Smooth muscle cell (in vitro differentiated cells): Measurements from ENCODE around the gene GALNT10. TPM values are rescaled to one million over a fixed set of nuclear protein-coding genes. Genes with fewer than 3 reads are reported as not detected.

Source experiments
- DNase-seq: peaks from one replicate; lab custom pipeline; 2025; ENCODE audit not compliant: unreplicated experiment; lab: John Stamatoyannopoulos, UW
- H2AFZ ChIP-seq: fragments of 200-600 bp; sonication (generic); 2 replicates; pipeline ENCODE4 v1.6.0; 2016; ENCODE audit warnings: antibody characterized with exemption, low read depth, mild to moderate bottlenecking
- H3F3A ChIP-seq: fragments of 200-600 bp; sonication (generic); 2 replicates; pipeline ENCODE4 v1.6.0; 2017; ENCODE audit warnings: antibody characterized with exemption, low read depth
- H3K27ac ChIP-seq: fragments of 200-600 bp; sonication (generic); 2 replicates; pipeline ENCODE4 v1.5.1; 2016; ENCODE audit warnings: low read depth, mild to moderate bottlenecking
- H3K27me3 ChIP-seq: fragments of 200-600 bp; sonication (generic); 2 replicates; pipeline ENCODE4 v1.6.1; 2016; ENCODE audit warnings: low read depth, mild to moderate bottlenecking
- H3K36me3 ChIP-seq: fragments of 200-600 bp; sonication (generic); 2 replicates; pipeline ENCODE4 v1.5.1; 2016; ENCODE audit warnings: low read depth
- H3K4me1 ChIP-seq: fragments of 200-600 bp; sonication (generic); 2 replicates; pipeline ENCODE4 v1.5.1; 2016; ENCODE audit warnings: low read depth
- H3K4me2 ChIP-seq: fragments of 200-600 bp; sonication (generic); 2 replicates; pipeline ENCODE4 v1.6.0; 2016; ENCODE audit warnings: mild to moderate bottlenecking
- H3K4me3 ChIP-seq: fragments of 200-600 bp; sonication (generic); 2 replicates; pipeline ENCODE4 v1.5.1; 2016; ENCODE audit warnings: mild to moderate bottlenecking
- H3K79me2 ChIP-seq: fragments of 200-600 bp; sonication (generic); 2 replicates; pipeline ENCODE4 v1.6.0; 2016; ENCODE audit warnings: low read depth, mild to moderate bottlenecking
- H3K9ac ChIP-seq: fragments of 200-600 bp; sonication (generic); 2 replicates; pipeline ENCODE4 v1.6.0; 2016; ENCODE audit warnings: low read depth
- H3K9me3 ChIP-seq: fragments of 200-600 bp; sonication (generic); replicated peaks from 2 replicates; pipeline ENCODE4 v1.5.1; 2016; ENCODE audit warnings: low read depth
- H4K20me1 ChIP-seq: fragments of 200-600 bp; sonication (generic); 2 replicates; pipeline ENCODE4 v1.6.0; 2016; ENCODE audit warnings: low read depth
- CTCF ChIP-seq: fragments of 200-600 bp; sonication (generic); IDR thresholded peaks from 2 replicates; pipeline ENCODE4 v1.5.1; 2017; ENCODE audit warnings: borderline replicate concordance, mild to moderate bottlenecking, antibody characterized with exemption; ENCODE audit not compliant: insufficient read depth, poor library complexity, severe bottlenecking
- WGBS: methylation state at CpG from one replicate; pipeline ENCODE4 v1.1.7; 2016; ENCODE audit warnings: low lambda C conversion rate; 5-methylcytosine and 5-hydroxymethylcytosine counted together
- polyA plus RNA-seq: library from polyadenylated mRNA; unstranded; fragments of >200 nt; fragmentation: Nextera tagmentation; extraction: Ambion mirVana; gene quantifications from 2 replicates; pipeline ENCODE4 v1.2.1, GENCODE V29; 2016
- total RNA-seq: library from RNA; depleted of rRNA; stranded (reverse); fragments of >200 nt; gene quantifications from 2 replicates; pipeline ENCODE4 v1.2.3, GENCODE V29; 2014

The GALNT10 gene
- total and polyA plus RNA-seq, 2 experiments from 2014 or later, result 23.6 to 24.6 TPM

DNA sequence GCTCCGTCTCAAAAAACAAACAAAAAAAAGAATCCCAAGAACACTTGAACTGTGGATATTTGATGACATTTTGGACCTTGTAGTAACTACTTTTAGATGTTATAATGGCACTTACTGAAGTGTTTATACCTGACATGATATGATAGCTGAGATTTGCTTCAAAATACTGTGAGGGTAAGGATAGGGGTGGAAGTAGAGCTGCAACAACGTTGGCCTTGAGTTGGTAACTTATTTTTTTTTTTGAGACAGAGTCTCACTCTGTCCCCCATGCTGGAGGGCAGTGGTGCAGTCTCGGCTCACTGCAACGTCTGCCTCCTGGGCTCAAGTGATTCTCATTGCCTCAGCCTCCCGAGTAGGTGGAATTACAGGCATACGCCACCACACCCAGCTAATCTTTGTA is 224.6 kb downstream of the GALNT10 start:
- Histone ChIP-seq H2AFZ (no peak overlapping the region), H3F3A (no peaks in the 10 kb centered on the region), H3K9ac (no peak overlapping the region), H3K27me3 (no peaks in the 10 kb centered on the region), H4K20me1 (no peaks in the 10 kb centered on the region), H3K4me3 (no peak overlapping the region), H3K9me3 (no peaks in the 10 kb centered on the region), H3K36me3 (no peaks in the 10 kb centered on the region), H3K4me1 (no peaks in the 10 kb centered on the region), H3K79me2 (no peaks in the 10 kb centered on the region), H3K4me2 (no peak overlapping the region), H3K27ac (no peak overlapping the region)
- TF ChIP-seq CTCF, result no peak
- WGBS, result 91% methylated on average over 6 of the region's 6 CpGs
- DNase-seq, result no peak

- Histone ChIP-seq H3K9ac (no peak overlapping the region), H3K27me3 (no peaks in the 10 kb centered on the region), H3K9me3 (no peaks in the 10 kb centered on the region), H3K36me3 (no peaks in the 10 kb centered on the region), H3K4me3 (no peak overlapping the region), H3F3A (no peaks in the 10 kb centered on the region), H3K27ac (no peak overlapping the region), H3K4me2 (no peak overlapping the region), H3K79me2 (no peaks in the 10 kb centered on the region), H4K20me1 (no peaks in the 10 kb centered on the region), H3K4me1 (no peaks in the 10 kb centered on the region), H2AFZ (no peak overlapping the region)
- no peak for TF ChIP-seq CTCF
- WGBS, result 91% methylated on average over 5 of the region's 5 CpGs
- no peak for DNase-seq
These were observed 227.8 kb downstream of the GALNT10 start for GRCh38 chr5:154418344-154418820.

DNA sequence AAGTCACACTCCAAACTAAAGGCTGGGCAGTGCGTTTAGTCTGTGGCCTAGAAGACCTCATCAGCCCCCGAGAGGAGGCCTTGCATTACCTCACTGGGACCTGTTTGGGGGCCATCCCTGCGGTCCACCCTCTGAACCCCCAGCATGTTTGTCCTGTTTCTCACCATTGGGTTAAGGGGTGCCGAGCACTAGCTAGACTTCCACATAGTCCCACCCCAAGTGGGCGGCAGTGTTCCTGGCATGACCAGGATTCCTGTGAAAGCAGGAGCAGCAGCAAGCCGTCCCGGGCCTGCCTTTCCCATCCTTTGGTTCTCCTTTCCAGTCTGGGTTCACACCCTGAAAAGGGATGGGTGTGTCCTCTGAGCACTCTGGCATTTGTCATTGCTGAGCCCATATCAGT is 228.7 kb downstream of the GALNT10 start:
- Histone ChIP-seq H3K4me2 (no peak overlapping the region), H3K9ac (no peak overlapping the region), H2AFZ (no peak overlapping the region), H3K9me3 (no peaks in the 10 kb centered on the region), H3K4me3 (no peak overlapping the region), H3K36me3 (no peaks in the 10 kb centered on the region), H4K20me1 (no peaks in the 10 kb centered on the region), H3K27me3 (no peaks in the 10 kb centered on the region), H3K79me2 (no peaks in the 10 kb centered on the region), H3F3A (no peaks in the 10 kb centered on the region), H3K4me1 (no peaks in the 10 kb centered on the region), H3K27ac (no peak overlapping the region)
- DNase-seq, result no peak
- TF ChIP-seq CTCF, result no peak
- 88% methylated on average over 7 of the region's 7 CpGs for WGBS

DNA sequence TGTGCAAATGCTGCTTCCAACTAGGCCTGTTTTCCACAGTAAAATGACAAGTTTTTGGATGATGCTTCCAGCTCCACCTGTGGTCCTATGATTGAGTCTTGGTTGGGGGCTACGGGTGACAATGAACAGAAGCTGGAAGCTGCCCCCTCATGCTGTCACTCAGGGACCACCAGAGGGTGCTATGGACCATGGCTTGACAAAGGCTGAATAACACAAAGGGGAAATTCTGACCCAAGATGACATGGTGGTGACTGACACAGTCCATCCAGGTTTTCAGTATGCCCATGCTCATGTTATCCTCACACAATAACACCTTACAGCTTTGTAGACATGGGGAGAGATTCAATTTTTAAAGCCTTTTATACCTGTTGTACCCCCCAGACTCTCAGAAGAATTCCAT is 231.3 kb downstream of the GALNT10 start:
- H3K9me3 ChIP-seq, result no peaks in the 10 kb centered on the region
- TF ChIP-seq CTCF, result peak; percentile 32
- H3K4me3 ChIP-seq, result no peak overlapping the region
- no peak overlapping the region for H3K4me2 ChIP-seq
- H2AFZ ChIP-seq, result no peak overlapping the region
- H3K4me1 ChIP-seq, result no peaks in the 10 kb centered on the region
- H3K79me2 ChIP-seq, result no peaks in the 10 kb centered on the region
- no peaks in the 10 kb centered on the region for H4K20me1 ChIP-seq
- H3K27me3 ChIP-seq, result no peaks in the 10 kb centered on the region
- no peaks in the 10 kb centered on the region for H3K36me3 ChIP-seq
- WGBS, result 52% methylated on average over 1 of the region's 1 CpG
- no peaks in the 10 kb centered on the region for H3F3A ChIP-seq
- no peak overlapping the region for H3K9ac ChIP-seq
- DNase-seq, result no peak
- no peak overlapping the region for H3K27ac ChIP-seq
